IPS-18a (cell line): ENCODE data around the gene CD300LB.

Experiments used
- H3K27ac ChIP-seq: one replicate; pipeline ENCODE4 v1.5.1; 2013; ENCODE audit warnings: low read length
- H3K27me3 ChIP-seq: one replicate; pipeline ENCODE4 v1.6.1; 2013; ENCODE audit warnings: mild to moderate bottlenecking, low read length; ENCODE audit not compliant: control insufficient read depth, insufficient read depth
- H3K36me3 ChIP-seq: one replicate; pipeline ENCODE4 v1.6.1; 2013; ENCODE audit warnings: low read depth, low read length; ENCODE audit not compliant: control insufficient read depth
- H3K4me1 ChIP-seq: one replicate; pipeline ENCODE4 v1.6.1; 2013; ENCODE audit warnings: low read depth, low read length; ENCODE audit not compliant: control insufficient read depth
- H3K4me3 ChIP-seq: one replicate; pipeline ENCODE4 v1.5.1; 2013; ENCODE audit warnings: low read length
- H3K9ac ChIP-seq: one replicate; pipeline ENCODE4 v1.6.1; 2013; ENCODE audit warnings: mild to moderate bottlenecking, low read length, moderate library complexity
- H3K9me3 ChIP-seq: one replicate; pipeline ENCODE4 v1.6.1; 2013; ENCODE audit warnings: low read depth, low read length; ENCODE audit not compliant: control insufficient read depth

CD300LB gene

DNA sequence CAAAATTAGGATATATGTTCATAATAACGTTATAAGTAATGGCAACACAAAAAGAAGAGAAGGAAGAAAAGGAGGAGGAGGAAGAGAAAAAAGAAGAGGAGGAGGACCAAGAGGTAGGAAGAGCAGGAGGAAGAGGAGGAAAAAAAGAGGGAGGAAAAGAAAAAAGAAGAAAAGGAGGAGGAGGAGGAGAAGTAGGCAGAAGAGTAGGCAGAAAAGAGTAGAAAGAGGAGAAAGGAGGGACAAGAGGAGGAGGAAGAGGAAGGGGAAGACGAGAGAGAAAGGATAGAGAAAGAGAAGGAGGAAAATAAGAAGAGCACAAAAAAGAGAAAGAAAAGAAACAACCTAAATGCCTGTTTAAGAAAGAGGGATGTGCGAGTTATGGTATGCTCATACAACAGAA lies 5.6 kb upstream of the CD300LB start:
- no peak overlapping the region for H3K4me3 ChIP-seq
- H3K9me3 ChIP-seq: no peaks in the 10 kb centered on the region
- H3K4me1 ChIP-seq: no peaks in the 10 kb centered on the region
- H3K27me3 ChIP-seq: no peaks in the 10 kb centered on the region
- no peak overlapping the region for H3K9ac ChIP-seq
- no peak overlapping the region for H3K27ac ChIP-seq
- H3K36me3 ChIP-seq: no peaks in the 10 kb centered on the region

DNA sequence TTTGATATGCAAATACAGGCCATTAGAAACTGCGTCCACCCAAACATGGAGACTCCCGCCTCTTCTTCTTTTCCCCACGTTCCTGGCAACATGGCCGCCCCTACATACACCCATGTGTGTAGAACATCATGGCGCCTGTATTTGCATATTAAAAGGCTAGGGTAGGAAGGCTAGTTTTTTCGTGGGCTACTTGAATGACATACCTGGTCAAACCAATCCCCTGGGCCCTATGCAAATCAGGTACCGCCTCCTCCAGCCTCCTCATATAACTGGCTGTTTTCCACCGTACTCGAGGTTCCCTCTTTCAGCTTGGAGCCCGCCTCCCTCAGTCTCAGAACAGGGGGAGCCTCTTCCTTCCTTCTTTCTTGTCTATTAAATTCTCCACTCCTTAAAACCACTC lies 840 bp upstream of the CD300LB start:
- Histone ChIP-seq H3K36me3 (no peaks in the 10 kb centered on the region), H3K9me3 (no peaks in the 10 kb centered on the region), H3K27ac (no peak overlapping the region), H3K4me1 (no peaks in the 10 kb centered on the region), H3K27me3 (peaks cover 5% of the 10 kb centered on the region), H3K9ac (no peak overlapping the region), H3K4me3 (no peak overlapping the region)

DNA sequence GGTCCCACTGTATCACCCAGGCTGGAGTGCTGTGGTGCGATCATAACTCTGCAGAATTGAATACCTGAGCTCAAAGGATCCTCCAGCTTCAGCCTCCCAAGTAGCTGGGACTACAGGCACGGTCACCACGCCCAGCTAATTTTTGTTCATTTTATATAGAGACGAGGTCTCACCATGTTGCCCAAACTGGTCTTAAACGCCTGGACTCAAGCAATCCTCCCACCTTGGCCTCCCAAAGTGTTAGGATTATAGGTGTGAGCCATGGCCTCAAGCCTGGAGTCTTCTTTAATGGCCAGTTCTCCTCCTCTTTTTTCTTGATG lies 484 bp downstream of the CD300LB start:
- H3K36me3 ChIP-seq: no peaks in the 10 kb centered on the region
- H3K4me3 ChIP-seq: no peak overlapping the region
- H3K4me1 ChIP-seq: no peaks in the 10 kb centered on the region
- H3K9ac ChIP-seq: no peak overlapping the region
- no peak overlapping the region for H3K27ac ChIP-seq
- H3K9me3 ChIP-seq: no peaks in the 10 kb centered on the region
- H3K27me3 ChIP-seq: peaks cover 5% of the 10 kb centered on the region

GRCh38 chr17:74529243-74529642 lies 2.0 kb downstream of the CD300LB start:
- no peak overlapping the region for H3K4me3 ChIP-seq
- no peaks in the 10 kb centered on the region for H3K4me1 ChIP-seq
- H3K9ac ChIP-seq: no peak overlapping the region
- H3K36me3 ChIP-seq: no peaks in the 10 kb centered on the region
- H3K27me3 ChIP-seq: peaks cover 5% of the 10 kb centered on the region
- no peaks in the 10 kb centered on the region for H3K9me3 ChIP-seq
- H3K27ac ChIP-seq: no peak overlapping the region

DNA sequence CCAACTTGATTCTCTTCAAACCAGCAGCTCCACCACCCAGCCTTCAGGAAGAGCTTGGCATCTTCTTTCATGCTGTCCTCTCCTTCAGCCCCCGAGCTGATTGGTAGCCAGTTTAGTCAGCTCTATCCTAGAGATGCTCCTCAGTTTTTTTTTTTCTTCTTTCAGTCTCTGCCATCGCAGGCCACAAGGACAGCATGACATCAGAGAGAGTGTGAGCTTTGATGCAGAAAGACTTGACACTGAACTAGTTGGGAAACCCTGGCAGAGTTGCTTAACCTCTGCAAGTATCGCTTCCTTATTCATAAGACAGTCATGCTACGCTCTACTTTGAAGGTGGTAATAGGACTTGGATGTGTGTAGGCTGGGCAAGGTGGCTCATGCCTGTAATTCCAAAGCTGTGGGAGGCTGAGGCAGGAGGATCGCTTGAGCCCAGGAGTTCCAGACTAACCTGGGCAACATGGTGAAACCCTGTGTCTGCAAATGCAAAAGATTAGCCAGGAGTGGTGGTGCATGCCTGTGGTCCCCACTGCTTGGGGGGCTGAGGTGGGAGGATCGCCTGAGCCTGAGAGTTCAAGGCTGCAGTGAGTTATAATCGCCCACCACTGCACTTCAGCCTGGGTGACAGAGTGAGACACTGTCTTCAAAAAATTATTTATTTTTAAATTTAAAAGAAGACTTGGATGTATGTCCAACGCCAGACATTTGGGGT lies 2.6 kb downstream of the CD300LB start:
- Histone ChIP-seq H3K4me3 (no peak overlapping the region), H3K9me3 (no peaks in the 10 kb centered on the region), H3K9ac (no peak overlapping the region), H3K4me1 (no peaks in the 10 kb centered on the region), H3K36me3 (no peaks in the 10 kb centered on the region), H3K27ac (no peak overlapping the region), H3K27me3 (peaks cover 5% of the 10 kb centered on the region)

DNA sequence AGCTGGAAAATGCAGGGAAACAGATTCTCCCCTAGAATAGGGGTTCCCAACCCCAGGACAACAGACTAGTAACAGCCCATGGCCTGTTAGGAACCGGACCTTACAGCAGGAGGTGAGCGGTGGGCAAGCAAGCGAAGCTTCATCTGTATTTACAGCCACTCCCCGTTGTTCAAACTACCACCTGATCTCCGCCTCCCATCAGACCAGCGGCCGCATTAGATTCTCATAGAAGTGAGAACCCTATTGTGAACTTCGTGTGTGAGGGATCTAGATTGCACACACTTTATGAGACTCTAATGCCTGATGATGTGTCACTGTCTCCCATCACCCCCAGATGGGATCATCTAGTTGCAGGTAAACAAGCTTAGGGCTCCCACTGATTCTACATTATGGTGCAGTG lies 3.5 kb downstream of the CD300LB start:
- Histone ChIP-seq H3K27ac (no peak overlapping the region), H3K27me3 (peaks cover 5% of the 10 kb centered on the region), H3K4me3 (no peak overlapping the region), H3K36me3 (no peaks in the 10 kb centered on the region), H3K9ac (no peak overlapping the region), H3K9me3 (no peaks in the 10 kb centered on the region), H3K4me1 (no peaks in the 10 kb centered on the region)

DNA sequence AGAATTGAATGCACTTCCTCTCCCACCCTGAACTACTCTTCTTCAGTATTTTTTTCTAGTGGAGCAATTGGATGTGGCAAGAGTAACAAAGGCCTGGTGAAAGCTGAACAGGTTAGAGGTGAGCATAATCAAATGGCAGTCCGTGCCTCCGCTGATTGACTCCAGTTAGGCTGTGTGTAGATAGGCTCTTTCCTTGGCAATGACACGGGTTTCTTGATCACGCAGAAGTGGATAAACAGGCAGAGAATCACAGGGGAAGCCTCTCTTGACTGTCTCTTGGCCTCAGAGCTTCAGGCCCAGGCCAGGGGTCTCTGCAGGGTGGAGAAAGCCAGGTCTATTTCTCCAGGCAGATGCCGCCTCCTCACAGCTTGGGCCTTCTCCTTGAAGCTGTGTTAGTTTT lies 4.2 kb downstream of the CD300LB start:
- no peak overlapping the region for H3K4me3 ChIP-seq
- no peak overlapping the region for H3K27ac ChIP-seq
- H3K9ac ChIP-seq: no peak overlapping the region
- peaks cover 5% of the 10 kb centered on the region for H3K27me3 ChIP-seq
- H3K4me1 ChIP-seq: no peaks in the 10 kb centered on the region
- no peaks in the 10 kb centered on the region for H3K9me3 ChIP-seq
- H3K36me3 ChIP-seq: no peaks in the 10 kb centered on the region

DNA sequence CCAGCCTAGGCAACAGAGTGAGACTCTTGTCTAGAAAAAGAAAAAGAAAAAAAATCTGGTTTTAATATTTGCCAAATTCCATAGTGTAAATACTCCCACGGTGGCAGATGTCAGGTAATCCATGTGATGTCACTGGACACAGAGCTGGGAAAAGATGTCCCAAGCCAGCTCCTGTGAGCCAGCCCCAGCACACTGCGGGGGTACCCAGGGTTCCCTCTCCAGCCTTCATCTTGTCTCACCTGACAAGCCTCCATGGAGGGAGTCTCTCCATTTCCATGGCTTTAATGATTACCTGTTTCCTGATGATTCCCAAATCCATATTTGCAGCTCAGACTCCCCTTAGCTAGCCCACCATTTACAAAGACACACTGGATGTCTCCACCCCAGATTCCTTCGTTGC lies 4.6 kb downstream of the CD300LB start:
- Histone ChIP-seq H3K9me3 (no peaks in the 10 kb centered on the region), H3K36me3 (no peaks in the 10 kb centered on the region), H3K9ac (no peak overlapping the region), H3K4me3 (no peak overlapping the region), H3K27ac (no peak overlapping the region), H3K4me1 (no peaks in the 10 kb centered on the region), H3K27me3 (peaks cover 5% of the 10 kb centered on the region)

GRCh38 chr17:74525781-74526288 lies 5.4 kb downstream of the CD300LB start:
- no peak overlapping the region for H3K4me3 ChIP-seq
- H3K4me1 ChIP-seq: no peaks in the 10 kb centered on the region
- H3K9ac ChIP-seq: no peak overlapping the region
- no peaks in the 10 kb centered on the region for H3K36me3 ChIP-seq
- H3K27ac ChIP-seq: no peak overlapping the region
- peaks cover 5% of the 10 kb centered on the region for H3K27me3 ChIP-seq
- H3K9me3 ChIP-seq: no peaks in the 10 kb centered on the region

- peaks cover 5% of the 10 kb centered on the region for H3K27me3 ChIP-seq
Observed at GRCh38 chr17:74525465-74525725, 5.9 kb downstream of the CD300LB start.

DNA sequence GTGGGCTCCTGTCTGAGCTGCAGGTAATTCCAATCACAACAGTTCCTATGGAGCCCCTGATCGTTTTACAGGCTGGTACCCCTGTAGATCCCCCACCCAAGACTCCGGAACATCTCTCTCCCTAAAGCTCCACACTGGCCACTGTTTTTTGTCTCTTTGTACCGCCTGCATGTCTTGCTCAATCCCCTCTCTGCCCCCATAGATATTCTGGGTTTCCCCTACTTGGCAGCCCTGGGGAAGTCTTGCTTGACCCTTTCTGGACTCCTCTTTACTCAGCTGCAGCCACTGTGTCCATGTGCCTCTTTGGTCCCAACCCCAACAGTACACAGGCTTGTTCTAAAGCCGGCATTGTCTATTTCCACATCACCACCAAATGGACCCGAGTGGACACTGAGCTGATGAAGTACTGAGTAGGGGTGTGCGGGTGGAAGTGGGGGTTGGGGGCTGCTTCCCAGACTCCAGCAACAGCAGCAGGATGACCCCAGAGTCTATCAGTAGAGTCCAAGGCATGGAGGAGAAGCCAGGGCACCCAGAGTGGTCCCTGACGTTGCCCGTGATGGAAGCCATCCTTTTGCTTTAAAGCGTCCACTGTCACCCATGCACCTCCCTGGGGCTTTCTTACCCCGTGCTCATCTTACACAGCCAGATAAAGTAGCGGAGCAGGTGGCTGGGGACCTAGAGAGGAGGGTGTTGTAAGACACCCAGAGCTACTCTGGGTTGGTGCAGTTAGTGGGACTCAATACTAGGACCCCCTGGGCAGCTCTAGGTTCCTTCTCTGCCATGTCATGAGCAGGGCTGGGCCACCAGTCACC lies 6.4 kb downstream of the CD300LB start:
- no peak overlapping the region for H3K27ac ChIP-seq
- peaks cover 5% of the 10 kb centered on the region for H3K27me3 ChIP-seq
- no peaks in the 10 kb centered on the region for H3K4me1 ChIP-seq
- H3K4me3 ChIP-seq: no peak overlapping the region
- no peaks in the 10 kb centered on the region for H3K9me3 ChIP-seq
- no peak overlapping the region for H3K9ac ChIP-seq
- H3K36me3 ChIP-seq: no peaks in the 10 kb centered on the region

More at GRCh38 chr17:74525465-74525725, 5.9 kb downstream of the CD300LB start:
- H3K4me3 ChIP-seq: no peak overlapping the region
- H3K4me1 ChIP-seq: no peaks in the 10 kb centered on the region
- no peaks in the 10 kb centered on the region for H3K9me3 ChIP-seq
- no peaks in the 10 kb centered on the region for H3K36me3 ChIP-seq
- H3K27ac ChIP-seq: no peak overlapping the region
- H3K9ac ChIP-seq: no peak overlapping the region

DNA sequence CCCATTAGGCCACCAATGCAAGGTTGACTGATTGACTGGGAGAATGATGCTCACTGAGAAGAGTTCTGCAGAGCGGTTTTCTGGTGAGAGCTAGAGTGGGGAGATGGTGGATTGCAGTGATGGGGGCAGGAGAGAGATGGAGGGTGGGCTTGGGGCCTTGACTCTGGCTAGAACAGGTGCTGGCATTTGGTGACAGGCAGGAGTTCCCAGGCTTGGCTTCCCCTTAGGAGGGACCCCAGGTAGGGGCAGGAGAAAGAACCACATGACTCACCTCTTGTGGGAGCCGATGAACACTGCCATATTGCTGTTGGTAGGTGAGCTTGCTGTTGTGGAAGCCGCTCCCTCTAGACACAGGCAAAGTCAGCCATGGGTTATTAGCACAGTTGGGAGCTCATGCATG lies 8.0 kb downstream of the CD300LB start:
- Histone ChIP-seq H3K4me1 (no peaks in the 10 kb centered on the region), H3K9me3 (no peaks in the 10 kb centered on the region)

More for the DNA sequence above, 8.0 kb downstream of the CD300LB start:
- Histone ChIP-seq H3K27me3 (peaks cover 5% of the 10 kb centered on the region), H3K4me3 (no peak overlapping the region), H3K9ac (no peak overlapping the region), H3K36me3 (no peaks in the 10 kb centered on the region), H3K27ac (no peak overlapping the region)
